ENCODE results near the gene LILRB5.
"Not testable (repeated sequence)": the region's sequence is repeated elsewhere in the genome, so short reads cannot be mapped to it uniquely, and the experiment has no call there.

The LILRB5 gene

DNA sequence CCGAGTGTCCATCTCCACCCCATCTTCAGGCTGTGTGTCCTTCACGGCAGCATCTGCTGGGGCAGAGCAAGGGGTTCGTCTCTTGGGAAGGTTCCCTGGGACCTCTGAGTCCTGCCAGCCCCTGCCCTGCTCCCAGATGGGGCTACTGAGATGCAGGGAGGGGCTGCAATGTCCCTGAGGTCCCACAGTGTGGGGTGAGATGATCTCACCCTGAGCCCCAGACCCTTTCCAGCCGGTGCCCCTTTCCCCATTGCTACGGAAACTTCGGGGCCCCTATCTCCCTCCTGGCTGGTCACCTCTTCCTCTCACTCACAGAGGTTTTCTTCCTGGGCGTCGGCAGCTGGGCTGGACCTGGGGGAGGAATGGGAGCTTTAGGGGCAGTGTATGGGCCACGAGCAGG, 18.9 kb upstream of the LILRB5 start:
- DNase-seq (ENCODE audit: low spot score), result no peak

DNA sequence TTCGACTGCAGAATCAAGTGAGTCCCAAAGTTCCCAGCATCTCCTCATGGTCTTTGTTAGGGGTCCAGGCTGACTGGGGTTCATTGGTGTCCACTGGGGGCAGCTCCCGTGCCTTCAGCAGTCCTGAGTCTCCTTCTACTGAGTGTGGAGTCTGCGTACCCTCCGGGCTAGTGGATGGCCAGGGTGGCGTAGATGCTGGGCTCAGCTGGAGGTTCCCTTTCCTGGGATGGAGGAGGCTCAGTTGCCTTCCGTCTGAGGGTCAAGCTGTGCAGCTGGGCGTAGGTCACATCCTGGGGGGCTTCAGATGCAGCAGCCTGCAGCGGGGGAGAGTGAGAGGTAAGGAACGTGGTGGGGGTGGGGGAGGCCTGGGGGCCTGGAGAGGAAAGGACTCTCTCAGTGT, 17.4 kb upstream of the LILRB5 start:
- not testable (repeated sequence) for DNase-seq (ENCODE audit: low spot score)

DNA sequence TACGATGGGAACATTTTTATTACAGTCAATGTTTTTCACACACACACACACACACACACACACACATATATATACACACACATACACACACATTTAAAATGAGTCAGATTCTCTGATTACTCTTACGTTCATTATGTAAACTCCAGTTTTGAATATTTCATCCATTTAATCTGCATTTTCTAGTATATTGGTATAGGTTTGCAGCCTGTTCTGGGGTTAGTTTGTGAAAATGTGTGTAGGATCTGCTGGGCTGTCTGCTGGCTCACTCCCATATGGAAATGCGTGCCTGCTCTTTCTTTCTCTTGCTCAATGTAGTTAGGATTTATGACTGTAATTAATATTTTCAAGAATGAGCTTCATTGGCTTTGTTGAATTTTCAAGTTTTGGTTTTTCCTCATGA, 16.7 kb upstream of the LILRB5 start:
- DNase-seq (ENCODE audit: low spot score), result no peak

DNA sequence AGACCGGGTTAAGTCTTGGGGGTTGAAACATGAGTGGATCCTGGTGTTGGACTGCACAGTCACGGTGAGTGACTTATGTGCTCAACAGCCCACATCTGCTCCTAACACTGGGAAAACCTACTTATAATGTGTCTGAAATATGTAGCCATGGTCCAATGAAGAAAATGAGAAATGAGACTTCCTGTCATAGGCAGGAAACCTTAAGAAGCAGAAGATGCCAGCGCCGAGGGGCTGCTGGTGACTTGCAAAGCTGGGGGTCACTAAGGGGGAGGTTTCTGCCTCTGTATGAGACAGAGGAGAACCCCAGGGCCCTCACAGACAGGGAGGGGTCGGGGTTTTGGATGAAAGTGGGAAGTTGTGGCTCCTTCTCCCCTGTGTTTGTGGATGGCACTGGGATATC, 15.1 kb upstream of the LILRB5 start:
- DNase-seq (ENCODE audit: low spot score), result not testable (repeated sequence)

DNA sequence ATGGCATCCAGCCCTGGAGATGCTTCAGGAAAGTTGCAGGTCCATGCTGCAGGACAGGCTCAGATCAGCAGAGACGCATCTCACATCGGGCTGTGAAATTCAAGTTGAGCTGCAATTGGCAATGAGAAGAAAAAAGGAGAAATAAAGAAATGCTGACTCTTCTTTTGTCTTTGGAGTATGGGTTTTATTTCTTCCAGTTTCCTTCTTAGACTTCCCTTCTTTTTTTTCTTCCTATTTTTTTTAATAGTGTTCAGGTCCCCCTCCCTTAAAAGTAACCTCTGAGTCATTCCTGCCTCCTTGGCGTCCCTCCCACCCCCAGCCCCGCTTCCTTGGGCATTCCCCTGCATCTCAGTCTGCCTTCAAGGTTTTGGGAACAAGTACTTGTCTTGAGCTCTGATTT, 14.5 kb upstream of the LILRB5 start:
- not testable (repeated sequence) for DNase-seq (ENCODE audit: low spot score)

DNA sequence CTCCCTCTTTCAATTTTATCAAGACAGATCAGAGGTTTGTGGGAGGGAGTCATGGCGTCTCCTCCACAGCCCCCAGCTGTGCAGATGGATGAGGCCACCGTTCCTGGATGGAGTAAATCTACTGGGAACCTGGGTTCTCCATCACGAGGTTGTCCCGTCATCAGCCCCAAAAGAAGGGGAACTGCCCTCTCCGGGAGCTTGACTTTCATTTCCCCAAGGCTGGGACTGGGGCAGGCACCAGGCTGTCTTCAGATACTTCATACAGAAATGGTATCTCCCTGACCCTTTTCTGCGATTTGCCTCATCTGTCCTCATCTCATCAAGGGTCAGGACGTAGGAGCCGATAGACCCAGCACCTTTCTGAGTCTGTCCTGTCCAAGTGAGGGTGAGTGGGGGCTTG, 14.0 kb upstream of the LILRB5 start:
- DNase-seq (ENCODE audit: low spot score), result no peak

DNA sequence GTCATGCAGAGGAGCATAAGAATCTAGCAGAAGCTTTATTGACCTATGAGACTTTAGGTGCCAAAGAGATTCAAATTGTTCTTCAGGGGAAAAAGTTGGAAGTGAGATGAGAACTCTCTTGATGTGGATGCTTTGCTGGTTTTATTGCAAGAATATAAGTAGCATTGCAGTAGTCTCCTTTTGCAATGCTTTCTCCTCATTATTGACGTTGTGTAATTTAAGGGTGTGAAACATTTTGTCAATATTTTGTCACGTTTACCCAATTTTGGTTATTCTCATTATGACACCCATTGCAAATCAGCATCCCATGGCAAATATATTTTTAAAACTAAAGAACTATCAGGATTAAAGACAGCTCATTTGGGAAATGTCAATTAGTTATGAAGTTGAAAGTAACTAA, 11.9 kb upstream of the LILRB5 start:
- no peak for DNase-seq (ENCODE audit: low spot score)

DNA sequence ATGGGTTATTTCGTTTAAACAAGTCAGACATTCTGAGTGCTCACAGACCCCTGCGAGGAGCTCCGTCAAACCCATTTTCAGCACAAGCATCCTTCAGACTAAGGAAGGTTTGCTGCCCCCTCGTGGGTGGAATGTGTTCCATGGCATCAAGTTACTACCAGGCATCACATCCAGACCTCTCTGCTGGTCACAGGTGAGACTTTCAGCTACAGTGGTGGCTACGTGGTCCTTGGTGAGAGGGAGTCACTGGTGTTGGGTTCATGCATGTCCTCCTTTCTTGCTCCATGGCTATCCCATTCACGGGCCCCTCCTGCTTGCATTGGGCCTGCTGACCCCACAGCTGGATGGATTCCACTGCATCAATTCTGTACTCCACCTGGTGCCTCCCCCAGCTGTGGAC, 9.1 kb upstream of the LILRB5 start:
- peak; percentile 88 for DNase-seq (ENCODE audit: low spot score)

DNA sequence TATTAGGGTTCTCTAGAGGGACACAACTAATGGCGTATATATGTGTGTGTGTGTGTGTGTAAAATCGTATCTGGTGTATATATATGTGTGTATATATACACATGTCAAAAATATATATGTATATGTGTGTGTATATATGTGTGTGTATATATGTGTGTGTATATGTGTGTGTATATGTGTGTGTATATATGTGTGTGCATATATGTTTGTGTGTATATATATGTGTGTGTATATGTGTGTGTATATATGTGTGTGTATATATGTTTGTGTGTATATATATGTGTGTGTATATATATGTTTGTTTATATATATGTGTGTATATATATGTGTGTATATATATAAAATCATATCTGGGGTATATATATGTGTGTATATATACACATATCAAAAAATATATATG, 5.4 kb upstream of the LILRB5 start:
- DNase-seq (ENCODE audit: low spot score), result no peak

DNA sequence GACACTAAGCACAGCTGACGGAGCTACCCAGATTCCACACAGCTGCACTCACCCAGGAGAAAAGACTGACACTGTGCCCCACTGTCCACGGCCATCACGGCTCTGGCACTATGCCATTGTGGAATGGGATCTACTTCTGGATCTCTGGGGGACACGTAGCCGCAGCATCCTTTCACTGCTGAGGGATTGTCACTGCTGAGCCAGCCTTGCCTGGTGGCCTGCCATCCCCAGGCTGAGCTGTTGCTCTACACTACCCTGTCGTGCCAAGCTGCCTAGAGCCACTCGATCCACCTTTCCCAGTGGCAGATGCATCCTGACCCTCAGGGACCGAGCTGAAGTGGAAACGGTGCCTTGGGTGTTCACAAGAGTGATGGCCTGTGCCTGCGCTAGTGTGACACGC, 5.0 kb upstream of the LILRB5 start:
- no peak for DNase-seq (ENCODE audit: low spot score)

DNA sequence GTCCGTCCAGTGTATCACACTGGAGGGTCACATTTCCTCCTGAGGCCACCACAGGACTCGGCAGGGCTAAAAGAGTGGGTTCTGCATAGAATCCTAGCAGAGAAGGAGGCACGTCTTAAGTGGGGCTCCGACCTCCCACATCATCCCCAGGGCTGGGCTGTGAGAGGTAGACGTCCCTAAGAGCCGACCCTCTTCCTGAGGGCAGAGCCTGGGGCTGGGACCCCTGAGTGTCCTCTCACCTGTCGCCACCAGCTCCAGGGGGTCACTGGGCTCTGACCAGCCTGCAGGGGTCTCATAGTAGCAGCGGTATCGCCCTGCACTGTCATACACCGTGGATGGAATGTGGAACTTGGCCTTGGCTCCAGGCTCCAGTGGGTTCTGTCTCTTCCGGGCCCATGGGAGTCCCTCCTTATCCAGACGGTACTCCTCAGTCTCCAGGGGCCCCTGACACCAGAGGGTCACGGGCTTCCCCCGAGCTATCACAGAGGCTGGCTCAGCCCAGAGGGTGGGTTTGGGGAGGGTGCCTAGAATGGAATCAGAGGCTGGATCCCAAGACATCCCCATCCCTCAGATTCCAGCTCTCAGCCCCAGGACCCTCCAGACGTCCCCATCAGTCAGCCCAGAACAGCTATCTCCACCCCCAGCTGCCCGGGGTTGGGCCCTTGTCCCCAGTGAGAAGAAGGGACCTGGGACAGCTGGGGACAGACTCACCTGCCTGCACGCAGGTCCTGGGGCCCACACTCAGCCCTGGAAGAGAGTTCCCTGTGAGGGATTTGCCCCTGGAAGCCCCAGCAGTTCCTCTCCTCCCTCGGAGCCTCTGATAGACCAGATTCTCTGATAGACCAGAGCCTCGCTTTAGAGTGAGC, 590 bp downstream of the LILRB5 start:
- DNase-seq (ENCODE audit: low spot score), result no peak

DNA sequence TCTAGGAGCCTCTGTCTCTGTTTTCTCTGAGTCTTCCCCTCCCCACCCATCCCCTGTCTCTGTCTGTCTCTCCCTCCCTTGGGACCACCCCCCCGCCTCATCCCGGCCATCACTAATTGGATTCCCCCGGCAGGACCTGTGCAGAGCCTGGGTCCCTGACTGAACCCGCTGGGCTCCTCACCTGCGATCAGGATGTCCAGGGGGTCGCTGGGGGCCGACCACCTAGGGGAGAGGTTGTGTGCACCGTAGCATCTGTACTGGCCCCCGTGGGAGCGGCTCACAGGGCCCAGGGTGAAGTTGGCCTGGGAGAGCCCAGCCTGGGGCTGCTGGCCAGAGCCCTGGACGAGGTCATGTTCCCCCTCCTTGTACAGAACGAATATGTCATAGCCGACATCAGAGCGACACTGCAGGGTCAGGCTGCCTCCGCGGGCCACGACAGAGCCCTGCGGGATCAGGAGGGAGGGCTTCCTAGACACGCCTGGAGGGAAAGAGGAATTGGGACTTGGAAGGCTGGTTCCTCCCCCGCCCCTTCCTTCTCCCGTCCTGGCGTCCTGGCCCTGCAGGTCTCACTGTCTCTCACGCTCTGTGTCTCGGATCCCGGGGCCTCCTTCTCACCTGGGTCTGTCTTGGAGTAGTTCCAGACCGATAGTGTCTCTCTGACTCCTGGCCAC, 1.8 kb downstream of the LILRB5 start:
- DNase-seq (ENCODE audit: low spot score), result no peak

DNA sequence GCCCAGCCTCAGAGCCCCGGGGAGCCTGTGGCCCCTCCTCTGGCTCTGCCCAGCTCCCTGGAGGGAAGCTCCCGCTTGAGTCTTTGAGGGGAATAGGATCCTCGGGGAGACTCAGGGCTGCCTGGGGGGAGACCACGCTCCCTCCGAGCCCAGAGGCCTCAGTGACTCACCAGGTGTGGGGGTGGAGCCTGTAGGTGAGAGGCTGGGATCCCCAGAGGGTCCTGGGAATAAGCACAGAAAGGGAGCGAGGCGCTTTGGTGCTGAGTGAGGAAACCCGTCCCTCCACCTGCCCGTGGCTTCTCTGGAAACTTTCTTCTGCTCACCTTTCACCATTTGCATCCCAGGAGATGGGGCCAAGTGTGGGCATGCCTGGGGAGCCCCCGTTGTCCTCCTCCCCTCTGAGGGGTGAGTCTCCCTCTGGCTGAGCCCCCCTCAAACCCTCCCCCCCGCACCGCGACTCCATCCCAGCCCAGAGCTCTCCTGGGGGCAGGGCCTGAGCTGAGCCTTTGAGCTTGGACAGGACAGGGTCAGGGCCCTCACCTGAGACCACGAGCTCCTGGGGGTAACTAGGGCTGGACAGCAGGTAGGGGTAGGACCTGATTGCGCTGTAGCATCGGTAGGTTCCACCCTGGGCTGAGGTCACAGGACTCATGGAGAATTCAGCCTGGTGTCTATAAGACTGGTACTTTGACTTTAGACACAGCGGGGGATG, 2.7 kb downstream of the LILRB5 start:
- DNase-seq (ENCODE audit: low spot score), result no peak

DNA sequence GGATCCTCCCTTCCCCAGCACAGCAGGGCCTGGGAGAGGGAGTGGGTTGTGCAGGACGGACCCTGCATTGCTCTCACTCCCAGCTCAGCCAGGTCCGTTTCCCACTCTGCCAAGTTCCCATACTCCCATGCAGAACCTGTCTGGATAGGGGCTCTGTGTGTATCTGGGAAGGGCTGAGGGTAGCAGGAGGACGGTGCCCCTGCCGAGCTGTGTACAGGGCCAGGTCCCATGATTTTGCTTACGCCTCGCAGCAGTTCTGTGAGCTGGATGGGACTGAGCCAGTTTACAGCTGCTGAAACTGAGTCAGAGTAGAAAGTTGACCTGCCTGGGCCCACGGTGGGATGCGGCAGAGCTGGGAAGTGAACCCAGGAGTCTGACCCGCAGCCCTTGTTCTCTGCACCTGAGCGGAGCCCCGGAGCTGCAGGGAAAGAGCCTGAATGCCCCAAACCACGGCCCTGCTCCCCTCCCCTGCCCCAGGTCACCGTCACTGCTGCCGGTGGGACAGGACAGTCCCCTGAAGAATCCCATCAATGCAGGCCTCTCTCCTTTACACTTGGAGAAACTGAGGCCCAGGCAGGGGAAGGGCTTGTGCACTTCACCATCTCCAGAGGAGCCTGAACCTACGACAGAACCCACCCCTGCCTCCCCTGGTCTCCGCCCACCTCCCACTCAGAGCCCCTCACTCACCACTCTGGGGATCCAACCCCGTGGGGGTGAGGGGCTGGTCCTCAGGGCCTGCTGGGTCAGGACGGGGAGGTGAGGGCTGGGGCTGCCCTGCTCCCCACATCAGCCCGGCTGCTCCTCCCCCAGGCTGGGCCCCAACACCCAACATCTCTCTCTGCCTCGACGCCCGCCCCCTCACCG, 3.5 kb downstream of the LILRB5 start:
- DNase-seq (ENCODE audit: low spot score), result no peak

DNA sequence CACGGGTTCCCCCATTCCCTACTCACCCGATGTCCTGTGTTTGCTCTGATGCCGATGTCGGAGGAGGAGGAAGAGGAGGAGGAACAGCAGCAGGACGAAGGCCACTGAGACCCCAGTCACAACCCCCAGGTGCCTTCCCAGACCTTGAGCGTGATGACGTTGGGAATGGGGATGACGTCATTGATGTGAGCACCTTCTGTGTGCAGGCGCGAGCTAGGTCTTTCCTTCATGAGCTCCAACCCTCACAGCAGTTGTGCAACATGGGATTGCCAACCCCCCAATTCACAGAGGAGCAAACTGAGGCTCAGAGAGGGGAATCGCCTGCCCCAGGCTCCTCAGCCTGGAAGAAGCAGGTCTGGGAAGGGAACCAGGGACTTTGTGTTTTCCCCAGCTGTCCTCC, 4.2 kb downstream of the LILRB5 start:
- no peak for DNase-seq (ENCODE audit: low spot score)

DNA sequence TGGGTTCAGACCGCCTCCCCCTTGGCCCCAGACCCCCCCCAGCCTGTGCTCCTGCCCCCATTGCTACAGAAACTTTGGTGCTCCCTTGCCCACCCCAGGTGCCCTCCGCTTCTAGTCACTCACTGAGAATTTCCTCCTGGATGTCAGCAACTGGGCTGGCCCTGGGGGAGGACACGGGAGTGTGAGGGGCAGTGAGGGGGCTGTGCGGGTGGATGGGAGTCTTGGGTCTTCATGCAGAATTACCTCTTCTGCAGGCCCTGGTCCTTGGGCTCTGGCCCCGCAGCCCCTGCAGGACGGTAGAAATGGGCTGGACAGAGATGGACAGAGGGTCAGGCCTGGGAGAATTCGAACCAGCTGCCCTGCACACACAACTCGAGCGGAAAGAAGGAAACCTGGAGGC, 4.8 kb downstream of the LILRB5 start:
- no peak for DNase-seq (ENCODE audit: low spot score)

DNA sequence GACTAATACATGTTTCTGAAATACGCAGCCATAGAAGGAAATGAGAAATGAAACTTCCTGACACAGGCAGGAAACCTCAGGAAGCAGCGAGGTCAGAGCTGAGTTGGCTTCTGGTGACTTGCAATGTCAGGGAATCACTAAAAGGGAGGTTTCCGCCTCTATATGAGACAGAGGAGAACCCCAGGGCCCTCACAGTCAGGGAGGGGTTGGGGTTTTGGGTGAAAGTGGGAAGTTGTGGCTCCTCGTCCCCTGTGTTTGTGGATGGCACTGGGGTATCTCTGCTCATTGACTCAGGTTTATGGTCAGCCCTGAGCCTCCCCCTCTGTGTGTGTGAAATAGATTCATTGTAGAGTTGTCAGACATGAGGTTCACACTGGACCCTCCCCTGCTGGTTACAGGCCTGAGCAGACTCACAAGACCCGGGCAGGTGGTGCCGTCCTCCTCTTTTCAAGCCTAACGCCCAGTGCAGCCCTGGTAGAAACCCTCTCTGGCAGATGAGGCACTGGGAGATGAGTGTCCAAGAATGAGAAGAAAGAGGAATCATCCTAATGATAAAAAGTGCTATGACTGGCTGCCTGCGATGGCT, 9.0 kb downstream of the LILRB5 start:
- no peak for DNase-seq (ENCODE audit: low spot score)

DNA sequence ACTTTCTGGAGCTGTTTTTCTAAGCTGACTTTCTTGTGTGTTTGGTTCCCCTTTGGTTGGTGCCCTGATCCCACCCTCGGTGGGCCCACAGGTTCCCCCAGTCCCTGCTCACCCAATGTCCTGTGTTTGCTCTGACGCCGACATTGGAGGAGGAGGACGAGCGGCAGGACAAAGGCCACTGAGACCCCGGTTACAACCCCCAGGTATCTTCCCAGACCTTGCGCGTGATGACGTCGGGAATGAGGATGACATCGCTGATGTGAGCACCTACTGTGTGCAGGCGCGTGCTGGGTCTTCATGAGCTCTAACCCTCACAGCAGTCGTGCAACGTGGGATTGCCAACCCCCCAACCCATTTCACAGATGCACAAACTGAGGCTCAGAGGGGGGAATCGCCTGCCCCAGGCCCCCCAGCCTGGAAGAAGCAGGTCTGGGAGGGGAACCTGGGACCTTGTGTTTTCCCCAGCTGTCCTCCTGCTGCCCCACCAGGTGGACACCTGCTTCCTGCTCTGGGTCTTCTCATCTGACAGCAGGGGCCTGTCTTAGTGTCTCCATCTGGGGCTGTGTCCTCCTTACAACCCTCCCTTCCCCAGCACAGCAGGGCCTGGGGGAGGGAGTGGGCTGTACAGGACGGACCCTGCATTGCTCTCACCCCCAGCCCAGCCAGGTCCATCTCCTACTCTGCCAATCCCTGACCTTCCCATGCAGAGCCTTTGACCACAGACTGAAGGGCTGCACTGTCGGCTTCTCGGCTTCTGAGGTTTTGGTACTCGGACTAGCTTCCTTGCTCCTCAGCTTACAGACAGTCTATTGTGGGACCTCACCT, 9.8 kb downstream of the LILRB5 start:
- no peak for DNase-seq (ENCODE audit: low spot score)

DNA sequence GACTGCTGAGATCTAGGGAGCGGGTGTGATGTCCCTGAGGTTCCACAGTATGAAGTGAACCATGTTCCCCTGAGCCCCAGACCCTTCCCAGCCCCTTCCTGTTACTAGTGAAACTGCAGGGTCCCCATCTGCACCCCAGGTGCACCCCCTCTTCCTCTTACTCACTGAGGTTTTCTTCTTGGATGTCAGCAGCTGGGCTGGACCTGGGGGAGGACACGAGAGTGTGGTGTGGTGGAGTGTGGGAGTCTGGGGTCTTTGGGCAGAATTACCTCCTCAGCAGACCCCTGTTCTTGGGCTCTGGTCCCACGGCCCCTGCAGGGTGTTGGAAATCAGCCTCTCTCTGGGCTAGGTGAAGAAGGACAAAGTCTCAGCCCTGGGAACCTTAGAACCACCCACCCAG, 11.1 kb downstream of the LILRB5 start:
- DNase-seq (ENCODE audit: low spot score), result no peak

DNA sequence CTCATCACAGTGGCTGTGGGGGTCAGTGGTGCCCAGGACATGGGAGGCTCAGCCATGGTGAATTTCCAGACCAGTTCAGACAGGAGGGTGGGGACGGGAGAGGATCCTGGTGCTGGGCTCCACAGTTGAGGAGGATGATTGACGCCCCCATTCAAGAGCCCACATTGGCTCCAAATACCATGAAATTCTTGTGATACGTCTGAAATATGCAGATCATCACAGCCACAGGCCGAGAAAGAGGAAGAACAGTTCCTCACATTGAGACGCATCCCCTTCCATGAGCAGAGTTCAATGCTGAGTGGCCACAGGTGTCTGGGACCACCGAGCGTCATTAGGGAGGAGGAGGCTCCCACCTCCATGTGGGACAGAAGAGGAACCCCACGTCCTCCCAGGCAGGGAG, 13.3 kb downstream of the LILRB5 start:
- DNase-seq (ENCODE audit: low spot score), result not testable (repeated sequence)

DNA sequence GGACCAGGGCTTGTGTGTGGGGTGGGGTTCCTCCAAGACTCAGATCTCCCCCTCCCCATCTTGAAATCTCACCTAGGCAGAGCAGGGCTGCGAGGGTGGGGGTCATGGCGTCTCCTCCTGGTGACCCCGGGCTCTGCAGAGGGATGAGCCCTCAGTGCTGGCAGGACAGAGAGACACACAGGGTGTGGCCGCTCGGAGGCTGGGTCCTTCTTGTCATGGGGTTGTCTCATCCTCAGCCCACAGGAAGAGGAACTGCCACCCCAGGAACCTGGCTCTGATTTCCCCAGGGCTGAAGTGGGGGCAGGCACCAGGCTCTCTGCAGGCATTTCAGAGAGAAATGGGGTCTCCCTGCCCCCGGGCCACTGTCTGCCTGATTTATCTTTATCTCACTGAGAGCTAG, 14.4 kb downstream of the LILRB5 start, which contains the start of gene LILRA6:
Gene LILRA6 (minus strand): TSS at position 145 of the 400 bp plus-strand sequence.
- not testable (repeated sequence) for DNase-seq (ENCODE audit: low spot score)
